DMS153 treated with DMSO at 0.1 percent for 48 hours (cell line): ENCODE results near the gene PRR27.

Experiments used
- DNase-seq: peaks from one replicate; lab custom pipeline; 2025; ENCODE audit not compliant: unreplicated experiment; lab: John Stamatoyannopoulos, UW

Gene PRR27

DNA sequence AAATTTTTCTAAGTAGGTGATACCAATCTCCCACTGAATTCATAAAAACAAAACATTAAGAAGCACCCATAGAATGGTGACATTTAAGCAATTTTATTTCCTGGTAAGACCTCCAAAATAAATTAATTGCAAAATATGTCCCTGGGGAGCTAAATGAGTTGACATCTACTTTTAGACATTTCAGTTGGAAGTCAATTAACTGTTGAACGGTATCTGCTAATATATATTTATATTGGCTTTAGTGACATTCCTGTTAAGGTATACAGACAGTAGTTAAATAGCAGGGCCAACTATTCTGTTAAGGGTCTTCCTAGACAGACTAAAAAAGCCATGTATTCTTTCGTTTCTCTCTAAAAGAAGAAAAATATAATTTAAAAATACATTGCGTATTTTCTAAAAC, at the start of gene PRR27:
Gene PRR27 (plus strand): TSS at position 301 of the 400 bp plus-strand sequence. CDS start 139 bp downstream, outside the sequence.
- DNase-seq = no peak

- DNase-seq = no peak
Observed at GRCh38 chr4:70110917-70111316, 43.1 kb upstream of the PRR27 start.

DNA sequence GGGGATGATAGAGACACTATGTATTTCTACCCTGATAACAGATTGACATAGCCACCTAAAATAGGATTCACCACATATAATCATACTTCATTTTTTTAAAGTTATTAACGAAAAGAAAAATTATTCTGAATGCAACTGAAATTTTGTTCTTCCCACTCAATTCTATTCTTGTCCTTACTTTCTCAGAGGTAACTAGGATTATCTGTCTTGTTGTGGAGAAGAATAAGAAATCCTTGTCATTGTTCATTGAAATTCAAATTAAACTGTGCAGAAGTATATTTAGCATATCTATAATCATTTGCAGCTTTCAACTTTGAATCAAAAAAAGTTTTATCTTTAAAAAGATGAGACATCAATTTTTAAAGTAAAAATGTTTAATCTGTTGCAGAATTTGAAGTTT, 40.4 kb upstream of the PRR27 start:
- no peak for DNase-seq

GRCh38 chr4:70114096-70114495, 39.9 kb upstream of the PRR27 start:
- no peak for DNase-seq

- DNase-seq = no peak
Observed at GRCh38 chr4:70120323-70120722, 33.7 kb upstream of the PRR27 start.

DNA sequence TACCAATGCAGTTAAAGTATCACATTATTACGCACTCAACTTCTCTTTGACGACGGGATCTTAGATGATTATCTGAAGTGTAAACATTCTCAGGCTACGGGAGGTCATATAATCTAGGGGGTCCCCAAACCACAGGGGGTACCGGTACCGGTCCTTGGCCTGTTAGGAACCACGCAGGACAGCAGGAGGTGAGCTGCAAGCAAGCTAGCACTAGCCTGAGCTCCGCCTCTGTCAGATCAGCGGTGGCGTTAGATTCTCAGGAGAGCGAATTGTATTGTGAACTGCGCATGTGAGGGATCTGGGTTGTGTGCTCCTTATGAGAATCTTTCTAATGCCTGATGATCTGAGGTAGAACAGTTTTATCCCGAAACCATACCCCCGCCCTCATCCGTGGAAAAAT, 20.6 kb upstream of the PRR27 start:
- DNase-seq = no peak

DNA sequence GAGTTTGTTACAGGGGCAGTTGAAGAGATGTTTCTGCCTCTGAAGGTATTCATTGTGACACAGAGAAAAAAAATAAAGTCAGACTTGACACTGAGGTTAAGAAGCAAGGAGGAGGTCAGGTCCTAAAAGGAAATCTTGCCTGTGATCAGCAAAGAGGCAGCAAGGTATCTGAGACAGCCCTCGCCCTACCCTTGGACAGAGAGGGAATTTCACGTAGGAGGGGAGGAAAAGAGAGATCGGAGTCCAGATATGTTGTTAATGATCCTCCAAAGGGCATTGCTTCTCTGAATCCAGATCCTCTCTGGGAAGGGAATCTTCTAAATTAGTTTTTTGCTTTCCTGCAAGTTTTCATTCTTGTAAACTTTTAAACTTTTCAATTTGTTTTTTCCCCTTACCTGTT, 15.3 kb upstream of the PRR27 start:
- DNase-seq = no peak

DNA sequence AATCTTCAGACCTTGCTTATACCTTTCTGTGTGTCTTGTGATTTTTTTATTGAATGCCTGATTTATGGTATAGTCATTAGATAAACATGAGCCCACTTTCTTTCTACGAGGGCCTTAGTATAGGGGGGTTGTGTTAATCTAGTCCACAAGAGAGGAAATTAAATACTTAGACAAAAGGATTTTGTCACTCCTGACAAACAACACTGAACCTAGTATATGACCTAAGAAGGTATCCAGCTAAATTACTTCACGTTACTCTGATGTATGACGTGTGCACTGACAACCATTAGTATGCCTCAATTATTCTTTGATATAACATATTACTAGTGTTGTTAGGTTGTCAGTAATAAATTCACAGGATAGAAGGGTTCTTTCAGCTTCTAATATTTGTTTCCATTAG, 2.8 kb upstream of the PRR27 start:
- DNase-seq = no peak

DNA sequence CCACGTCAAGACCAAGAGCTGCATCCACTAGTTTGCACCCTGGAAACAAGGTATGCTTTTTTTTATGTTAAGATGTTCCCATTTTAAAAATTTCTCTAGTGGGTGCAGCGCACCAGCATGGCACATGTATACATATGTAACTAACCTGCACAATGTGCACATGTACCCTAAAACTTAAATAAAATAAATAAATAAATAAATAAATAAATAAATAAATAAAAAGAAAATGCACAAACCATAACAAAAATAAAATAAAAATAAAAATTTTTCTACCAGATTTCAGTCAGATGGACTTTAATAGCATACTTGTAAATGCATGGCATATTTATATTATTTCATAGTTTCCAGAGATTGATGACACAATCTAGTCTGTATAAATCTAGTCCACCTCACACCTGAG, 1.9 kb upstream of the PRR27 start:
- DNase-seq = no peak

DNA sequence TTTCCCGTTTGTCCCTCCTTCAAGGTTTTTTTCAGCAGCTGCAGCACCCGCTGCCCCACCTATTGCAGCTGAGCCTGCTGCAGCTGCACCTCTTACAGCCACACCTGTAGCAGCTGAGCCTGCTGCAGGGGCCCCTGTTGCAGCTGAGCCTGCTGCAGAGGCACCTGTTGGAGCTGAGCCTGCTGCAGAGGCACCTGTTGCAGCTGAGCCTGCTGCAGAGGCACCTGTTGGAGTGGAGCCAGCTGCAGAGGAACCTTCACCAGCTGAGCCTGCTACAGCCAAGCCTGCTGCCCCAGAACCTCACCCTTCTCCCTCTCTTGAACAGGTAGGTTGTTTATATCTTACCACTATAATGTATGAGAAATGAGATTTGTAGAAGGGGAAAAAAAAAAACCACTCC, 4.5 kb downstream of the PRR27 start:
- DNase-seq = no peak

DNA sequence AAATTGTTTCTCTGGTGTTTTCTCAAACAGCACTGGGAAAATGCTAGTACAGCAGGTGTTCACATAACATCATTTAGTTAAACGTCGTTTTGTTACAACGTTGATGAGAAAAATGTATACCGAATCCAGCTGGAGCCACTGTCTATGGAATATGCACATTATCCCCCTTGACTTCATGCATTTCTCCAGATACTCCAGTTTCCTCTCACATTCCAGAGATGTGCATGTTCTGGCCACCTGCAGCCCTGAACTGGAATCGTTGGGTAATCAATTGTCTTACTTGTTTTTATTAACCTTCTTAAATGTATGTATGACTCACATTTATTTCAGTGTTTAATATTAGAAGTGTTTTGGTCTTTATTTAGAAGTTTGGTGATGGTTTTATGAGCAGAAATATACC, 23.1 kb downstream of the PRR27 start:
- DNase-seq = no peak

- DNase-seq = no peak
Observed at GRCh38 chr4:70178075-70178660, 24.1 kb downstream of the PRR27 start.

DNA sequence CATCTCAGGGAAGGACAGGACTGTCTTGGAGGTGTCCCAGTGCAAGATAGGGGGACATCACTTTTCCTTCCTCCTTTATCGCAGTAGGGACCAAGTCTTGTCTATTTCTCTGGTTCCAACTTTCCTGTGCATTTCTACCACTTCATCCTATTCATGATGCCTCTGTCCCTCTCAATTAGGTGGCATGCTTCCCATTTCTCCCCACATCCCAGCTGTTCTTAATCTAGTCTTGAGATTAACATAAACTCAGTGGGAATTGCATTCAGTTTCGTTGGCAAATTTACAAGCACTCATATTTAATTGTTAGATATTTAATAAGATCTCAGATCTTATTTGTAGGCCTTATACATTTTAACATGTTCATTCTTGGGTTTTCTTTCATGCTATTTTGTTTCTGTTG, 25.8 kb downstream of the PRR27 start:
- no peak for DNase-seq

DNA sequence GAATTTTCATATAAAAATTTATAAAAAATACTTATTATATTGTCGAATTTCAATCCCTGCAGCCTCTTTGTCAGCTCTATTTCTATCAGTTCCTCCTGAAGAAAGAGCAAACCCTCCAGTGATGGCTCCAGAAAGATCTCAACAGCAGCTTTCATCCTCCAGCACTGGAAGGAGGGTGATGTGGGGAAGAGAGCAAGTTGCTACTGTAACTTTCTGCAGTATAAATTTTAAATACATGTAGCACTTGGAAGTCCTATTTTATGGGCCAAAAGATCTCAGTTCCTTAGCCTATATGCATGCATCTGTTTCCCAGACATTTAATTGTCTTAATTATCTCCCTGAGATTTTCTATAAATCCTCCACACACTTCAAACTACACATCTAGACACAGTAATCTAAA, 27.8 kb downstream of the PRR27 start:
- DNase-seq = no peak

DNA sequence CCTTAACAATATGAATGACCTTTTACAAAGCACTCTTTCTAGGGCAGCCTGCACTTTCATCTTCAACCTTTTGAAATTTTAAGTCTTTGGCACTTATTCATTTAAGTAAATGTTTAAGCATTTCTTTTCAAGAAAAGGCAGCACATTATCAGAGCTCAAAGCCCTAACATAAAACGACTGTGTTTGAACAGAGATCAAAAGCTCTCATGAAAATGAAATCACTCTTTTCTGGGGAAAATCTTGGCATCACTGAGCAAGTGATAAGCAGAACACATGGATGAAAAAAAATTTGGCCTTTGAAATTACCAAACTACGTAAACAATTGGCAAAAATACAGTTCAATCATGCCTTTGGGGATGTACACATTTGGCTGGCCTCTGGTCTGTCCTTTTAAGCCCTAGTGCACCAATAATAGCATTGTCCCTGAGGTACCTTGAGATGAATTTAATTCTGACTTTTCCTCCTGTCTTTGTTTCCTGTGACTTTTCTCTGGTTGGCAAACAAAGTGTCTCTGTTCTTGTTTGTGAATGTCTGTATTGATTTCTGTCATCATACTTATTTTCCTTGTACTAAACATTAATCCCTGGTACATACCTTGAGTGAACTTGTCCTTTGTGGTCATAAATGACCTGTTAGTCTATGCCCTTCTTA, 28.6 kb downstream of the PRR27 start:
- no peak for DNase-seq

GRCh38 chr4:70183168-70183939, 29.3 kb downstream of the PRR27 start:
- no peak for DNase-seq

- no peak for DNase-seq
Observed at GRCh38 chr4:70183940-70184246, 29.9 kb downstream of the PRR27 start.

DNA sequence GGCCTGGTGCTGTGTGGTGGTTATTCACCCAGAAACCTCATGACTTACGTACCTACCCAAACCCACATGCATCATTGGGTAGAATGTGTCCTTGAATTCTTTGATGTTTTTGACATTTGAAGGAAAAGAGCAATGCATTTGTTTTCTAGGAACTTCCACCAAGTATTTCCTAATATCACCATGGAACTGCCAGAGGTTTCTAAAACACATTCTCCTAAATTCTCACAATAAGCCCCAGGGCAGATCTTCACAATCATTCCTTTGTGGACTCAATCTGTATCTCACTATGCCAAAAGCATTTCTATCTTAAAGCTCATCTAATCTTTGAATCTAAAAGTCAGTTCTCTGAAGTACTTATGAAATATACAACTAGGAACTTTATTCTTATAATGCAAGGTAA, 33.2 kb downstream of the PRR27 start:
- no peak for DNase-seq

DNA sequence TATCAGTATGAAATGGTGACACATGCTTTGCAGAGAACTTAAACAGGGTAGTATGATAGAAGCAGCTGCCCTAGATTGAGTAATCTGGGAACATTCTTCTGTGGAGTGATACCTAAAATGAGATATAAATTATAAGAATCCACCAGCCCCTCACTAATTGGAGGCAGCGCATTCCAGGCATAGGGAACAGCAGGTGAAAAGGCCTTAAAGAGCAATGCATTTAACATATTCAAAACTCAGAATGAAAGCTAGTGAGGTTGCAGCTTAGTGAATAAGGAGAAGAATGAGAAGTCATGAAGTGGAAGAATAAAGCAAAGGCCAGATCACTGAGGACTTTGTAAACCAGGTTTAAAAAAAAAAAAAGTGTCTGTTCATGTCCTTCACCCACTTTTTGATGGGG, 36.5 kb downstream of the PRR27 start:
- no peak for DNase-seq

GRCh38 chr4:70191647-70192046, 37.6 kb downstream of the PRR27 start:
- no peak for DNase-seq

DNA sequence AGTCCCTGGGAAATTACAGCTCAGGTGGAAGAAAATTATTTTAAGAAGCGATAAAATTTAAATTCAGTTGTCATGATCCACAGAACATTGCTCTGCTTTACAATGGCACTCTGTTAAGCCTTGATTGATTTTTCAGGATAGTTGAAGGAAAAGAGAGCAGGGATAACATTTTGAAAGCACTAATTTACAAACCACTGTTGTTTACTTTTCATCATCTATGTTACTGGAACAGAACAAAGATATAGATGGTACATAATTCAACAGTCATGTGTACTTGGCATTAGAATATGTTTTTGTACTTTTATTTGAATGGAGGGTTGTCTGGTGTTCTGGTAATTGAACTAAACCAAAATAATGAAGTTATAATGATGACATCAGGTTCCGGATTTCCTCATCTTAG, 38.9 kb downstream of the PRR27 start:
- no peak for DNase-seq

DNA sequence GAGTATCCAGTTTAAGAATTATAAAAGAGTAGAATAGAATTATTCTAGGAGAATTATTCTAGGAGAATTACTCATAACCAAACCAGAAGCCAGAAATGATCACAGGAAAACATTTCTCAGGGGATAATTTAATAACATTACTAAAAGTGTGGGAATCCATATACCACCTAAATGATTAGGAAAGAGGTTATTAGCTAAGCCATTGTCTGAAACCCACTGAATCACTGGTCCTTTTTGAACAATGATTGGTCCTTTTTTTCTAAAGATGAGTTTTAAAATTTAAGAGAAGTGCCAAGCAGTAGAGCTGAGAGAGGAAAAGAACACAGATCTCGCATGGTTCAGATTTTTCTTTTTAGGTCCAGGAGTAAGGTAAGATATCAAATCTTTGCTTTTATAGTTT, 41.4 kb downstream of the PRR27 start, which contains the start of gene ODAM:
Gene ODAM (plus strand): TSS at position 301 of the 400 bp plus-strand sequence. CDS start 819 bp downstream, outside the sequence.
- no peak for DNase-seq
